GM10248 (cell line): Measurements from ENCODE around the gene EGLN2.
A peak's percentile ranks its signal among the peaks of the same experiment; 100 is the strongest.
"Not testable (repeated sequence)": the region's sequence is repeated elsewhere in the genome, so short reads cannot be mapped to it uniquely, and the experiment has no call there.

Experiments
- CTCF ChIA-PET: fragments of 300-600 bp; sonication (Branson Sonifier 250); formaldehyde crosslinking; extraction: SDS; loops from one replicate; lab custom pipeline; 2021; ENCODE audit warnings: antibody characterized with exemption; lab: Yijun Ruan, JAX
- POLR2A ChIA-PET: fragments of 350-650 bp; sonication (Branson Sonifier 250); formaldehyde crosslinking; extraction: SDS; loops from one replicate; lab custom pipeline; 2020; ENCODE audit warnings: antibody characterized with exemption; lab: Yijun Ruan, JAX
- DNase-seq: peaks from one replicate; pipeline ENCODE4 v3.0.0; 2012; ENCODE audit errors: extremely low spot score
- CTCF ChIP-seq: IDR thresholded peaks from 2 replicates; pipeline ENCODE4 v1.5.1; 2012; ENCODE audit warnings: mild to moderate bottlenecking, low read depth; ENCODE audit errors: extremely low read depth, missing control alignments, control extremely low read depth

Gene EGLN2

DNA sequence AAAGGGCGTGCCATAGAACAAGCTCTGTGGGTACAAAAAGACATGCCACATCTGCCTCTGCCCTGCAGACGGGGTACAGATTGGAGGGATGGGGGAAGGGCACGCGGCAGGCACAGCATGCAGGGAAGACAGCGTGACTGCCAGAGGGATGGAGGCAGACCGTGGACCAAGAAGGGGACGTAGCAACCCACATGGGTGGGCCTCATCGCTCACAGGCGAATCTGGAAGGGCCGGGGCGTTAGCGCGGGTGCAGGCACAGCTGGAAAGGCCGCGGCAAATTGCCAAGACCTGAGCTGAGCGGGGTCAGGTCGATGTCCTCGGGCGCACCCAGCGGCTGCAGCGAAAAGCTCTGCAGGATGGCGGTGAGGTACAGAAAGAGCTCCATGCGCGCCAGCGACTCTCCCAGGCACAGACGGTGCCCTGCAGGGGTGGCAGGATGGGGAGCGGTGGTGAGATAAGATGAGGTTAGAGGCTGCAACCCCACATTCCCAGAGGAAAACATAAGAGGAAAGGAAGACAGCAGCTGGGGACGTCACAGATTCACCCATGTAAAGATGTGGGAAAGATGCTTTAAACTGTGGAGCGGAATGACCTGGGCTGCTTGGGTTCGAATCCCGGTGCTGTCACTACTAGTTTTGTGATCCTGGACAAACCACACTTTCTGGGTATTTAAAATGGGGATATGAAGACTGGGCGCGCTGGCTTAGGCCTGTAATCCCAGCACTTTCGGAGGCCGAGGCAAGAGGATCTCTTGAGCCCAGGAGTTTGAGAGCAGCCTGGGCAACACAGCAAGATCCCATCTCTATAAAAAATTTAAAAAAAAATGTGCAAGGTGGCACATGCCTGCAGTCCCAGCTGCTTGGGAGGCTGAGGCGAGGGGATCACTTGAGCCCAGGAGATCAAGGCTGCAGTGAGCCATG lies 19.7 kb downstream of the EGLN2 start:
- CTCF ChIA-PET: interaction anchor here (0.8 to 4.1 kb wide), 18 partner anchors 9 to 174 kb away, joined by 3 to 60 read pairs (median 5); no protein-coding TSS in a partner anchor
- TF ChIP-seq CTCF: peak; percentile 39
- POLR2A ChIA-PET, DNase-seq: not testable (repeated sequence)

DNA sequence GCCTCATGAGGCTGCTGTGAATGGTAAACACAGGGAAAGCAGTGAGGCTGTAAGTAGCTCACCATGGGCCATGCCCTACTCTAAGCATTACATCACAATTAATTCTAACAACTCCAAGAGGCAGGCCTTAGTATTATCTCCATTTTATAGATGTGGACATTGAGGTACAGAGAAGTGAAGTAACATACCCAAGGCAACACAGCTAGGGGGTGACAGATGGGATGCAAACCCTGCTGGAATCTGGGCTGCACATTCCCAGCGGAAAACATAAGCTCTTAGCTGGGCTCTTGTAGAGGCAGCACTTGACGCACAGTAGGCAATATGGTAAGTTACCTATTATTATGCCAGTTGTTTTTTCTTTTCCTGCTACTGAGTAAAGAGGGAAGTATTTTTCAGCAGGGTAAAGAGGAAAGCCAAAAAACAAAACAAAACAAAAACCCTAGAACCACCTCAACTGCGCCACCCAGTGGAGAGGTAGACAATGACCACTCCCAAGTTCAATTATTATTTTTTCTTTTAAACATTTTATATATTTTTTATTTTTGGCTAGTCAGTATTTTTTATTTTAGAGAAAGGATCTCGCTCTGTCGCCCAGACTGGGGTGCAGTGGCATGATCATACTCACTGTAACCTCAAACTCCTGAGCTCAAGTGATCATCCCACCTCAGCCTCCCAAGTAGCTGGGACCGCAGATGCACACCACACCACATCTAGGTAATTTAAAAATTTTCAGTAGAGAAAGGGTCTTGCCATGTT lies 20.7 kb downstream of the EGLN2 start:
- POLR2A ChIA-PET: not testable (repeated sequence)
- CTCF ChIA-PET: interaction anchor here (0.8 to 4.1 kb wide), 20 partner anchors 9 to 335 kb away, joined by 3 to 60 read pairs (median 4); no protein-coding TSS in a partner anchor

DNA sequence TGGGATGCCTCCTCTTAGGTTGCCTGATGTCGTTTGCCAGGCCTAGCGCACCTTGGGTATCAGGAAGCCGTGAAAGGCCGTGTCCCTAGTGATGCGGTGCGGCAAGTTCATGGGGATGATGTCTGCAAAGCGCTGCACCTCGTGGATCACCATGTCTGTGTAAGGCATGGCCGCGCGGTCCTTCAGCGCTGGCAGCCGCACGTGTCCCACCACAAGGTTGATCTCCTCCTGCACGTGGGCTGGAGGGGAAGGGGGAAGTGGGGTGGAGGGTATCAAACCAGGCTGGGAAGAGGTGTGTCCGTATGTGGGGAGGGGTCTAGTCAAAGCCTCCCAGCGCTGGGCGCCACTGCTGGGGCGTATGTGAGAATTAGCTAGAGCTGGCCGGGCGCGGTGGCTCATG lies 23.2 kb downstream of the EGLN2 start:
- ChIA-PET CTCF (no interaction called here), POLR2A (no interaction called here)
- DNase-seq: no peak
- no peak for TF ChIP-seq CTCF

More for the DNA sequence above, 20.7 kb downstream of the EGLN2 start:
- not testable (repeated sequence) for DNase-seq
- TF ChIP-seq CTCF: peak; percentile 55

GRCh38 chr19:40822704-40823553 lies 23.9 kb downstream of the EGLN2 start:
- DNase-seq, POLR2A ChIA-PET, CTCF ChIA-PET: not testable (repeated sequence)

DNA sequence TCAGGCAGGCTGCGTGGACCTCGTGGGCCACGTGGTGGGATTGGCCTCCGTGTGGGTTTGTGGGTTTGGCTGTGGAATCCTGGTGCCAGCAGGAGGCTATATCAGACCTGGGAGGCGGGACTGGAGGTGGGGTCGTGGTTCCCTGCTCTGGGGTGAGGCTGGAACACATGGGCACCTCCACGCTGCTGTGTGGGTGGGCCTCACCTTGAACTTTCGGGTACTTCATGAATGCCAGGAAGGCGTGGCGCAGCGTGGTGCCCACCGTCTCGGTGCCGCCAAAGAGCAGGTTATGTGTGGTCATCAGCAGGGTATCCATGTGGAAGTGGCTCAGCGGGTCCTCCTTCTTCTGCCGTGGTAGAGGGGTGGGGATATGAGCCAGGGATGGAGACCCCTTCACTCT lies 25.9 kb downstream of the EGLN2 start:
- POLR2A ChIA-PET, DNase-seq: not testable (repeated sequence)
- CTCF ChIA-PET: interaction anchor here (1.3 kb wide), 1 partner anchor 190 kb away, joined by 3 read pairs; no protein-coding TSS in a partner anchor

DNA sequence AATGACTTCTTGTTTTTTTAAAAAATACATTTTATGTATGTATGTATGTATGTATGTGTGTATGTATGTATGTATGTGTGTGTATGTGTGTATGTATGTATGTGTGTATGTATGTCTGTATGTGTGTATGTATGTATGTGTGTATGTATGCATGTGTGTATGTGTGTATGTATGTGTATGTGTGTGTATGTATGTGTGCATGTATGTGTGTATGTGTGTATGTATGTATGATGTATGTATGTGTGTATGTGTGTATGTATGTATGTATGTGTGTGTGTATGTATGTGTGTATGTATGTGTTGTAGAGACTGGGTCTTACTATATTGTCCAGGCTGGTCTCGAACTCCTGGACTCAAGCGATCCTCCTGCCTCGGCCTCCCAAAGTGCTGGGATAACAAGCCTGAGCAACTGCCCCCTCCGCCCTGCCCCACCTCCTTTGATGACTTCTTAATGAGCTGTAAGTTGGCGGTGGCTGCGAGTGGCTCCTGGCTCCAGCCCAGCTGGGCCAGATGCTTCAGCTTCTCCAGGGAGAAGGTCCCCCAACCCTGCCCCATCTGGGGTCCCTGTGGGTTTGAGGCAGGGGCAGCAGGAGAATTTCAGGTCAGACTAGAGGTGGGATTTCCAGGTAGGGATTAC lies 26.6 kb downstream of the EGLN2 start:
- POLR2A ChIA-PET, DNase-seq: not testable (repeated sequence)
- CTCF ChIA-PET: interaction anchor here (1.3 kb wide), 1 partner anchor 191 kb away, joined by 3 read pairs; no protein-coding TSS in a partner anchor

- DNase-seq, POLR2A ChIA-PET, CTCF ChIA-PET: not testable (repeated sequence)
Measured at GRCh38 chr19:40826312-40826698, 27.3 kb downstream of the EGLN2 start.

DNA sequence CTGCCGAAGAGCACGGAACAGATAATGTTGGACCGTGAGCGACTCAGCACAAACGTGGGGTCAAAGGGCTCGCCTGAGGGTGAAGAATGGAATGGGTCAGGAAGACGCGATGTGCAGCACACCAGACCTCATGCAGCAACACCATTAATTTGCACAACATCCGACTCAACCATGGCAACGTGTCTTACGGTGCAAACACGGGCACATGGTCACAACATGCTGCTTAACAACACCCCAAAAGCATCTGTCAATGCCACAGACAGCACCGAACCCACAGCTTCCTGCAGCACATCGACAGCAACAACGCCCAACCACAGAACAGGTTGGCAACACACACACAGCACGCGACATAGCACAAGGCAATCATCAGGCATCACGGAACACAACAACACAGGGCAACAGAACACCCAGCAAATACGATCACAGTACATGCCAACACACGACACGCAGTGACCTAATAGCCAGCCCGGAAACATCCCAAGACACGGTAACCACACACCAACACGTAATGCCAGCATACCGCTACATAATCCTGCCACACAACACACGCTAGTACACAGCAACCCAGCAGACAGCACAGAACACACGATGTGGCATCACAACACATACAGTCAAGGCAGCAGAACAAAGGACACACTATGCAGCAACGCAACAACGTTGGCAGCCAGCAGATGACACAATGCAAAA lies 27.9 kb downstream of the EGLN2 start:
- DNase-seq, POLR2A ChIA-PET: not testable (repeated sequence)
- CTCF ChIA-PET: interaction anchor here (1.0 kb wide), 1 partner anchor 192 kb away, joined by 3 read pairs; no protein-coding TSS in a partner anchor
